Measurements from ENCODE around the gene TPRG1.

TPRG1 gene

DNA sequence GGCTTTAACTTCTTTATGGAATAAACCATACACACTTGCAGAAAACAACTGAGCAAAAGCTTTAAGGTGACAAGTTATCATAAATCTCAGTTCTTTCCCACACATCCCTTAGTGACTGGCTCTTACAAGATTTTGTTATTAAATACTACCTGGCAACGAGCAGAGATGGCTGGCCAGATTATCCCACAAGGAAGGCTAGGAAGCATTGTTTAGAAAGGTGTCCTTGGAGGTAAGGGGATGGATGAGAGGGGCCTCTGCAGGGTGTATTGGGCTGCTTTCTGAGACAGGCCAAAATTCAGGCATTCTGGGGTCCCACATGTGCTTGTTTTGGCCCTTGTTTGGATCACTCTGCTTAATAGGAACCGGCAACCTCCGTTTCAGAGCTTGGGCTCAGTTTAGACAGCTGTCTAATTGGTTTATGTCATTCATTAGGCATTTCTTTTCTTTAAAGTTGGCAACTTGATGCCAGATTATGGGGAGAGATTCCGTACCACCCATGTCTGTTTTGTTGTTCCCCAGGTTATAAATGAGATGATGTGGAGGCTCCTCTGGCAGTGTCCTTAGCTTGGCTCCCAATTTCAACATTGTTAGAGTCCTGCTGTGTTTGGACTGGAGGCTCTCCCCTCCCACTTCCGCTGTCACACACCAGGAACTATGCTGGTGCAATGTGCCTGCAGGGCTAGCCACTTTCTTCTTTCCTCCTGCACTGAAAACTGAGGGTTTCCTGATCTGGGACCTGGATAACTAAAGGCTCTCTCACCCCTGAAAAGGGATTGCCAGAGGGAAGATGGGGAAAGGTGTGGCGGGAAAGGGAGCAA lies 121.1 kb downstream of the TPRG1 start:
- TF ChIP-seq GATA3 (IDR thresholded peaks at IDR 0.05; ENCODE audit: low read depth, low read length), result no peak
- no peak for TF ChIP-seq GATA2 (IDR thresholded peaks at IDR 0.05; ENCODE audit: low read depth, low read length)

DNA sequence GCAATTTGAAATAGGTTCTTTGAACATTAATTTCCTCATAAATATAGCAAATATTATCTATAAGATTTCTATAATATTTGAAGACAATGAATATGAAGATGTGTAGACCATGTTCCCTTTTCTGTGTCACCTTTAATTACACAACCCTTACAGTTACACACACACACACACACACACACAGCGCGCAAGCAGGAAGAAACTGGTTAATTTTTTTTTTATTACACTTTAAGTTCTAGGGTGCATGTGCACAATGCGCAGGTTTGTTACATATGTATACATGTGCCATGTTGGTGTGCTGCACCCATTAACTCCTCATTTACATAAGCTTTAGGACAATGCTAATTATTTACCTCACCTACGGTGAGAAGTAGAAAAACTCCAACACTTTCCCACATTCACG lies 122.9 kb downstream of the TPRG1 start:
- TF ChIP-seq GATA3 (IDR thresholded peaks at IDR 0.05; ENCODE audit: low read depth, low read length), result no peak
- TF ChIP-seq GATA2 (IDR thresholded peaks at IDR 0.05; ENCODE audit: low read depth, low read length), result no peak

DNA sequence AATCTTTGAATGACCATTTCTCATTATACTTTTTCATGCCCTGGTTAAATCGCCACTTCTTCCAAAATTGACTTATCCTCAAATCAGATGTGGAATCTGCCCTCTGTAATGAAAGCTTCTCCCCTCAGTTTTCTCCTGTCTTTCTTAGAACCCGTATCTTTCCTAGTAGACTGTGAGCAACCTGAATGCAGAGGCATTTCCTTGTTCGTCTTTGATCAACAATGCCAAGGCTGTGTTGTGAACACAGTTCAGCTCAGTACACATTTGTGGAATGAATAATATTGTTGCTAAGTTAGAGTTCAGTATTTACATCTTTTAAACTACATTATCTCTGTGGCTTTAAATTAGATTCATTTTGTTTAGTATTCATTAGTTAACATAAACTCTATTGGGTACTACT lies 123.3 kb downstream of the TPRG1 start:
- TF ChIP-seq GATA2 (IDR thresholded peaks at IDR 0.05; ENCODE audit: low read depth, low read length), result no peak
- no peak for TF ChIP-seq GATA3 (IDR thresholded peaks at IDR 0.05; ENCODE audit: low read depth, low read length)

DNA sequence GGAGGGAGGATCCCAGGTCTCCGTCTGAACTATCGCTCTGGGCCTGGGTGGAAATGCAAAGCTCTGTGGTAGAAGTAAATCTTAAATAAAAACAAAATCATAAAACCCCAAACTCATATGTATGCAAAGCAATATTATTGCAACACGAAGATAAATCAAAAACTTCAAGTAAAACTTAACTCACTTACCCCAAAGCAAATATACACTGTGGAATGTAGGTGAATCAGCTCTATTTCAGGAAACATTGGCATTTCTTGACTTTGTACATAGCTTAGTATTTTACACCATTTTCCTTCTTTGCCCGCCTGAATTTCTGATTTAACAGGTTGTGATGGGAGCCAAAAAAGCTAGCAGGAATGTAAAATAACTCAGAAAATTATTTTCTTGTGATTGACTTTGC lies 126.2 kb downstream of the TPRG1 start:
- TF ChIP-seq GATA3 (IDR thresholded peaks at IDR 0.05; ENCODE audit: low read depth, low read length), result no peak
- TF ChIP-seq GATA2 (IDR thresholded peaks at IDR 0.05; ENCODE audit: low read depth, low read length), result no peak

DNA sequence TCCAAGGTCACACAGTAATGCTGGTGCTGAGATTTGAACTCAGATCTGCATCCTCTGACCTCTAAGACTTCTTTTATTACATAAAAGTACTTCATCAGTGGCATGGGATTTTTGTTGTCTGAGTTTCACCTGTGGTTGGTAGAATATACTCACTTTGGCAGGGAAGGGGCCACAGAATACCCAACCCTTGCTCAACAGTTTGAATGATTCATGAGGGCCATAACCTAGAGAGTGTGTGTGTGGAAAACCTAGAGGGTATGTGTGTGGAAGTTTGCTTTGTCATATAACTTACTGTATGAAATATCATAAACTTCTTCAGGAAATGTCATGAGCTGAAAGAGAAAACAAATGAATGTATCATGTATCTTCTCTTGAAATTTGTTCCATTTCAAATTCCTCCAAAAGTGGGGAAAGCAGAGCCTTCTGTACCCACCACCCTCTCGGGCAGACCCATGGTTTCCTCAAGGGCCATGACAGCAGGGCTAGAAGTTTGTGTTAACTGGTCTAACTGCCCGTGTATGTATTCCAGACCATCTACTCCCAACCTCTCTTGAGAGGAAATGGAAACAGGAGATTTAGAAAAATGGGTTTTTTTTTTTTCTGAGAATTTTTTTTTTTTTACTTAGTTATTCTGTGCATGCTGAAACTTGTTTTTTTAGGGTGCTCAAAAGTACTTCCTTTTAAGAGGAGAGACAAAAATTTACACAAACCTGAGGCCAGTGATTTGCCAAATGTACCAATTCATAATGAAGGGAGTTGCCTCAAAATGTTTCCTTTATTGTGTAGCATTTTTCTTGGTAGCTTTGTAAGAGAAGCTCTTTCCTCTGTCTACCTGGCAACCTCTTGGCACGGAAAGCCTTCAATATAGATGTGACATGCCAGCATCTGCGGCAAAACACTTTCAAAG lies 127.0 kb downstream of the TPRG1 start:
- TF ChIP-seq GATA3 (IDR thresholded peaks at IDR 0.05; ENCODE audit: low read depth, low read length), result no peak
- TF ChIP-seq GATA2 (IDR thresholded peaks at IDR 0.05; ENCODE audit: low read depth, low read length), result no peak

DNA sequence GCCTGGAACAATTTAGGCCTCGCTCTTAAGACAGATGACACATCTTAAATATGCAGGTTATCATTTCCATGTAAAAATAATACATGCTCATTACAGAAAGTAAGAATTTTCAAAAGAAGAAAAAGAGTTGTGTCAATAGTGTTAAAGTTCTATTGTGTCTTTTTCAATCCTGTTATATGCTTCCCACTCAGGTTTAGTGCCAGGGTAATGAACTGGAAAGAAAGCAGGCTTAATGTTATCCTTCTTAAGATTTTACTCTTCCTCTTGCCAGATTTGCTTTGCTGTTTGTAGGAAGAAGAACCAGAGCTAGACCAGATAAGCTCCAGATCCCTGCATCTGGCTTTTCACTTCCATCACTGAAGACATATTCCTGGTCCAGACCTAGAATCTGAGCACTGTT lies 128.6 kb downstream of the TPRG1 start:
- TF ChIP-seq GATA3 (IDR thresholded peaks at IDR 0.05; ENCODE audit: low read depth, low read length) (no peak), GATA2 (IDR thresholded peaks at IDR 0.05; ENCODE audit: low read depth, low read length) (no peak)

DNA sequence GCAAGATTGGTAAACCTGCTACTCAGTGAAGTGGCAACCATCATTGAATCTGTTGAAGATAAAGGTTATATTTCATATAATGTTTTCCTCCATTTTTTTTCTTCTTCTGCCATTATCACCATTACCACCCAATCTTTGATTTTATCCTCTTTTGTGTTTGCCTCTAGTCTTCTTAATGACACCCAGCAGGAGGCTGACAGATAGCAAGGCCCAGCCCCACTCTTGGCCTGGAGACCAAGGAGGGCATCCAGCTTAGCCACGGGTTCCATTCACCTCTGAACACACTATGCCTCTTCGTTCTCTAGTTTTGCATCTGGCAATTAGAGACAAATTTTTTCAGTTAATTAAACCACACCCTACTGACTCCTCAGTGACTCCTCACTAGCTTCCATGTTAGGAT lies 129.7 kb downstream of the TPRG1 start:
- TF ChIP-seq GATA2 (IDR thresholded peaks at IDR 0.05; ENCODE audit: low read depth, low read length) (no peak), GATA3 (IDR thresholded peaks at IDR 0.05; ENCODE audit: low read depth, low read length) (no peak)

DNA sequence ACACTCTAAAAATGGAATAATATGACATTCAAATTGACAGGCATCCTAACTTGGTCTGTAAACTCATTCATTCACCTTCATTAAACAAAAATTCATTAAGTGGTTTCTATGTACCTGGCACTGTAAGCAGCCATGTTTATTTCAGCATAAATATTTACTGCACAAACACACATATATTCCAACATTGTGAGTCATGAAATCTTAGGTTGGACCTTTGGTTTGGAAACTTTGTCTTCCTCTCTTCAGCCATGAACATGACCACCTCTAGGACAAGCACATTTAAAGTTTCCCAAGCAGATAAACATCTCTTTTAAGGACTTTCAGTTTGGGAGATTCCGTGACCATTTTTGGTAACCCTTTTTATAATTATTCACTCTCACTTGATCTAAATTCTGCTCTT lies 131.8 kb downstream of the TPRG1 start:
- no peak for TF ChIP-seq GATA3 (IDR thresholded peaks at IDR 0.05; ENCODE audit: low read depth, low read length)
- no peak for TF ChIP-seq GATA2 (IDR thresholded peaks at IDR 0.05; ENCODE audit: low read depth, low read length)

DNA sequence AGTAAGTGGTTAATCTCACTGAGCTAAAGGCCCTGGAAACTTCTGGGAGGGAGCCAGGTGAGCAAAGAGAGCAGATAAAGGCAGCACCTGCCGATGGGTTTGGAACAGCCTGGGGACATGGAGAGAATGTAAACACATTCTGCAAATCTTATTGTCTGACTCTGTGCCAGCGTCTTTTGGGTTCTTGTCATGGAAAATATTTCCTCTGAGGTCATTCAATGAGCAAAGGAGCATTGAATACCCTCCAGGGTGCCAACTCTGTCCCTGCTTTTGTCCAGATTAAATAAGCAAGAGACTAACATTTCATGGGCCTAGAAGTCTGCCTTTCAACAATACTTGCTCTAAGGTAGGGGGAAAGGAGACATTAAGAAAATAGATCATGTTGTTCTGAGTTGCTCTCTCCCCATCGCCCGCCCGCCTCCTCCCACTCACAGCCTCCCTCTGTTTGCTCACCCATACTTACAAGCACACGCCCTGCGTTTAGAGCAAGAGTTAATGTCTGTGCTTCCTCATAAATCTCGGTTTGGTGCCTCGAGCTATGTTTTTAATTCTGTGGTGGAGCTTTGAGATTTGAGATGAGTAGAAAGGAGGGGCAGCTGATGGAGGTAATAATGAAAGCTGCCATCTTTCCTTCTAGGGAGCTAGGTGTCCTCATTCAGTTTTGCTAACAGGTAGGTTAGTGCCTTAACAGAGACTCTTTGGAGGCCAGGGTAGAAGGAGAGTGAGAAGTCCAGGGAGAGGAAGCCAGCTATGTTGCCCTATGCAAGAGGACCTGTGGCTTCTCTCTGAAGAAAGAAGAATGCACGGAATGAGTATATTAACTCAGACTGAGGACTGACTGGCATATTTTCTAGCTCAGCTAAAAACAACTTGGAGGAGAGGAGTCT lies 132.9 kb downstream of the TPRG1 start:
- TF ChIP-seq GATA2 (IDR thresholded peaks at IDR 0.05; ENCODE audit: low read depth, low read length), result no peak
- no peak for TF ChIP-seq GATA3 (IDR thresholded peaks at IDR 0.05; ENCODE audit: low read depth, low read length)

DNA sequence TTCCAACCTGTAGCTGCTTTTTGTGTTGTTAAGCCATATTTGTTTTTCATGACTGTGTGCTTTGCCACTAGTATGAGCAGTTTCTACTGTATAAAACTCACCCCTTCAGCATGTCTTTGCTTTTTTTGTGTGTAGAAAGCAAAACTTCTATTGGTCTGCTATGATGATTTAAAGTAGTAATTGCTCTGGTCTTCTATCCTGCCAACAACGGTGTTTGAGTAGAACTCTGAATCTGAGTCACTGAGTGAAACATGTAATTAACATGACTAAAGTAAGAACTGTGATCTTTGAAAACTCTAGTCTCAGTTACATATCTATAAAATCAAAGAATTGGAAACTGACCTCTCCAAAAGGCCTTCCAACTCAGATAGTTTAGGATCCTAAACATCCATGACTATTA lies 133.6 kb downstream of the TPRG1 start:
- no peak for TF ChIP-seq GATA2 (IDR thresholded peaks at IDR 0.05; ENCODE audit: low read depth, low read length)
- no peak for TF ChIP-seq GATA3 (IDR thresholded peaks at IDR 0.05; ENCODE audit: low read depth, low read length)

DNA sequence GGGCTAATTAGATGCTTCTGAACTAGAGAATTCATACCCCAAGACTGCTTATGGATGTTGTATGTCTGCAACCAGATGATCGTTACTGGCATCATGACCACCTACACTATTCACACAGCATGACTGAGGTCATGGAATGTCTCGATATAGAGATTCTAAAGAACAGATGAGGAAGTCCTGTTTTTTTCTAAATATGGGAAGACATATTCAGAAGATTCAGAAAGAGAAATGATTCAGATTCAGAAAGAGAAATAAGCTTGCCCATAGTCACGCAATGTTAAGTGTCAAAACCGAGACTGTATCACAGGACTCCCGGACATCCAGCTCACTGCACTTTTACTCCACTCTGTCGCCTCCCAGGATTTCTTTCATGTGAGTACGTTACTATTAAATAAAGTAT lies 136.2 kb downstream of the TPRG1 start:
- TF ChIP-seq GATA2 (IDR thresholded peaks at IDR 0.05; ENCODE audit: low read depth, low read length), result no peak
- TF ChIP-seq GATA3 (IDR thresholded peaks at IDR 0.05; ENCODE audit: low read depth, low read length), result no peak

DNA sequence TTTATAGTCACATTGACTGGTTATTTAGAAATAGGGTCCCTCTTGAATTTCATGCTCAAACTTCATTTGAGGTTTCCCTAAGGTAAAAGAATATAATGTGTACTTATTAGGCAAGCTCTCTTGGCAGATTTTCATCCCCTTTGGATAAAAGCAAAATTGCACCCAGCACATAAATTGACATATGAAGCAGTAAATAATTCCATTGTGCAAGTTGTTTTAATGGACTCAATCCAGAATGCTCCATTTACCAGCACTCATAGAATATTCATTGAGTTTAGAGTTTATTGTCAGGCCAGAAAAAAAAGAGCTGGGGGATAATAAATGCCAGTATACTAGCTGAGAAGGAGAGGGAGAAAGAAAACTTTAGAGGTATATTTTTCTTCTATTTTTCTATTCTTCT lies 136.8 kb downstream of the TPRG1 start:
- TF ChIP-seq GATA3 (IDR thresholded peaks at IDR 0.05; ENCODE audit: low read depth, low read length), result no peak
- no peak for TF ChIP-seq GATA2 (IDR thresholded peaks at IDR 0.05; ENCODE audit: low read depth, low read length)

DNA sequence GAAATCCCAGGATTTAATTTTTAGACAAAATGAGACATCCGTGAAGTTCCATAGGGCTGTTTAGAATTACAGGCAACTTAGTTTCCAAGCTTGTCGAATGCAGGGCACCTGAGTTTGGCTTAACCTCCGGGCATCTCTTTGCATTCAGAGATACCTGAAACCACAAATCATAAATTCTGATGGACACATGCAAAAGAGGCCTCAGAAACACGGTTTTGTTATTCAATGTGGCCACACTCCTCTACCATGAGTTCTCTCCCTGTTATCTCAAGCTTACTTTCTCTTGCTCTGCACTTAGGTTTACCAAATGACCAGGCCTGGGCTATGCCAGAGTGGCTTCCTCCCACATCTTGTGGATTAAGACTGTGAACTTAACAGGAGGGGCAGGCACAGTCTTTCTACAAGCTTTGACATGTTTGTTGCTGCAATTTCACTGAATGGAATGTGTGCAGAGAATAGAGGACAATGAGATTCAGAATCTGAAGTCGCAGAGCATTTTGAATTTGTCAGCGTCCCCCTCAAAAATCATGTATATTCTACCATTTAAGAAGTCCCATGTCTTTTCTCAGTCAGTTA lies 137.7 kb downstream of the TPRG1 start:
- no peak for TF ChIP-seq GATA3 (IDR thresholded peaks at IDR 0.05; ENCODE audit: low read depth, low read length)
- no peak for TF ChIP-seq GATA2 (IDR thresholded peaks at IDR 0.05; ENCODE audit: low read depth, low read length)

All from SH-SY5Y (cell line).